GM12864 (cell line): ENCODE results near the gene OR4D1.

Source experiments
- DNase-seq: peaks from one replicate; pipeline ENCODE4 v3.0.0-alpha.2; 2011; ENCODE audit warnings: low read depth
- H3K4me3 ChIP-seq: 2 replicates; pipeline ENCODE4 v1.5.1; 2011; ENCODE audit warnings: mild to moderate bottlenecking, low read depth, low read length, control low read depth
- TF ChIP-seq, protein P1 (sequence below): IDR thresholded peaks from 2 replicates; pipeline ENCODE4 v1.5.1; 2011; ENCODE audit warnings: low read depth, mild to moderate bottlenecking, moderate library complexity, low read length, control low read depth, inconsistent platforms; ENCODE audit errors: missing control alignments

The OR4D1 gene

DNA sequence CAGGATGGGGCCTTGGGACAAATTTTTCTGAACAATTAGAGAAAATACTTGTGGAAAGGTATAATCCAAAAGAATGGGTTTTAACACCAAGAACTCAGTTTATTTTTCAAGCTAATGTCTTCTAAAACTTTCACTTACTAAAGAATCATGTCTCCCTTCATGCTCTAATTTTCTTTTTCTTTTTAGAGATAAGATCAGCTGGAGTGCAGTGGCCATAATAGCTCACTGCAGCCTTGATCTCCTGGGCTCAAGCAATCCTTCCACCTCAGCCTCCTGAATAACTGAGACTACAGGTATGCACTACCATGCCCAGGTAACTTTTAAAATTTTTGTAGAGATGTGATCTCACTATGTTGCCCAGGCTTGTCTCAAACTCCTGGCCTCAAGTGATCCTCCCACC lies 5.5 kb downstream of the OR4D1 start:
- no peak for DNase-seq
- no peak overlapping the region for H3K4me3 ChIP-seq
- TF ChIP-seq, protein P1, sequence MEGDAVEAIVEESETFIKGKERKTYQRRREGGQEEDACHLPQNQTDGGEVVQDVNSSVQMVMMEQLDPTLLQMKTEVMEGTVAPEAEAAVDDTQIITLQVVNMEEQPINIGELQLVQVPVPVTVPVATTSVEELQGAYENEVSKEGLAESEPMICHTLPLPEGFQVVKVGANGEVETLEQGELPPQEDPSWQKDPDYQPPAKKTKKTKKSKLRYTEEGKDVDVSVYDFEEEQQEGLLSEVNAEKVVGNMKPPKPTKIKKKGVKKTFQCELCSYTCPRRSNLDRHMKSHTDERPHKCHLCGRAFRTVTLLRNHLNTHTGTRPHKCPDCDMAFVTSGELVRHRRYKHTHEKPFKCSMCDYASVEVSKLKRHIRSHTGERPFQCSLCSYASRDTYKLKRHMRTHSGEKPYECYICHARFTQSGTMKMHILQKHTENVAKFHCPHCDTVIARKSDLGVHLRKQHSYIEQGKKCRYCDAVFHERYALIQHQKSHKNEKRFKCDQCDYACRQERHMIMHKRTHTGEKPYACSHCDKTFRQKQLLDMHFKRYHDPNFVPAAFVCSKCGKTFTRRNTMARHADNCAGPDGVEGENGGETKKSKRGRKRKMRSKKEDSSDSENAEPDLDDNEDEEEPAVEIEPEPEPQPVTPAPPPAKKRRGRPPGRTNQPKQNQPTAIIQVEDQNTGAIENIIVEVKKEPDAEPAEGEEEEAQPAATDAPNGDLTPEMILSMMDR: no peak

DNA sequence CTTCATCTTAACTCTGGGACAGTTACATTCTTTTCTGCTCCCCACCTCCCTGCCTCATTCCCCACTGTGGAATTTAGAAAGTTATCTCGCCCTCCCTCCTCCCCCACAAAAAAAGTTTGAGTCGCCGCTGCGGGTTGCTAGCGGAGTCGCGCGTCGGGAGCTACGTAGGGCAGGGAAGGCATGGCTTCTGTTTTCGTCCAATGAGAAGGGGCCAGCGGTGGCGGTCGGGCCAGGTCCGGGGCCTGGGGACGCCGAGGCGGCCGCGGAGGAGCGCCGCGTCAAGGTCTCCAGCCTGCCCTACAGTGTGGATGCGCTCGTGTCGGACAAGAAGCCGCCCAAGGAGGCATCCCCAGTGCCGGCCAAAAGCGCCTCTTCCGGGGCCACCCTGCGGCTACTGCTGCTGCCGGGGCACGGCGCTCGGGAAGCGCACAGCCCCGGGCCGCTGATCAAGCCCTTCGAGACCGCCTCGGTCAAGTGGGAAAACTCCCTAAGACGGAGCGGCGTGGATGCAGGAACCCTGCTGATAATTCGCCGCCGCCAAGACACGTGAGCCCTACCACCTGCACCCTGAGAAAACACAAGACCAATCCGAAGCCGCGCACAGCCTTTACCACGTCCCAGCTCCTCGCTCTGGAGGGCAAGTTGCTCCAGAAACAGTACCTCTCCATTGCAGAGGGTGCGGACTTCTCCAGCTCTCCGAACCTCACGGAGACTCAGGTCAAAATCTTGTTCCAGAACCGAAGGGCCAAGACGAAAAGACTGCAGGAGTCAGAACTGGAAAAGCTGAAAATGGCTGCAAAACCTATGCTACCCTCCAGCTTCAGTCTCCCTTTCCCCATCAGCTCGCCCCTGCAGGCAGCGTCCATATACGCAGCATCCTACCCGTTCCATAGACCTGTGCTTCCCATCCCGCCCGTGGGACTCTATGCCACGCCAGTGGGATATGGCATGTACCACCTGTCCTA lies 8.9 kb downstream of the OR4D1 start:
- TF ChIP-seq, protein P1: no peak
- H3K4me3 ChIP-seq: peak overlapping the region; percentile 23
- DNase-seq: no peak

DNA sequence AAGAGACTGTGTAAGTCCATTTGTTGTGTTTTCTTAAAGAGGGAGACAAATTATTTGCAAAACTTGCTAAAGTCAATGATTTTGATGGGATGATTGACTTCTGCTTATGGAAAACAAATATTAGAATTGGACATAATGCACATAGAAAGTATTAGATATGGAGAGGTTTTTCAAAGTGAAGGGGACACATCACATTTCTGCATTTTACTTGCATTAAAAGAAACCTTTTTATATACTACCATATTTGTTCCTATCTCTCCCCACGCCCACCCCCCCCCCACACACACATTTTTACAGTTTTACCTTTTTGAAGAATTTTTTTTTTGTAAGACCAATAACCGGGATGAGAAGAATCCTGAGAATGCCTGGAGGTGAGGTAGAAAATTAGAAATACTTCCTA lies 10.0 kb downstream of the OR4D1 start:
- no peak overlapping the region for H3K4me3 ChIP-seq
- TF ChIP-seq, protein P1: no peak
- no peak for DNase-seq

DNA sequence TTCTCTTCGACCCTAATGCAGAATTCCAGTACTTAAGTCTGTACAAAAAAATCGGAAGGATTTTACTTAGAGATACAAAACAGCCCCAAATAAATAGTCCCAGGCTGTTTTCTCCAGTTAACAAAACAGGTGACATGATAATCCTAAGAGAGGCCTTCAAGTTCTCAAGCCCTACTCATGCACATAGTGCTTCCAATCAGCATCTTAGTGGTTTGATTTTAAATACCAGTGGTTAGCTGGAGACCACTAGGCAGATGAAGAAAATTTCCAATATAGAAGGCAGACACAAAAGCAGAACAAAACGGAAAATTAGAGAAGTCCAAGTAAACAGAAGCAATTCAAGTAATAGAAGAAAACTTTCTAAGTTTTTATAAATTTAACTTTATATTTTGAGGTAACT lies 13.4 kb downstream of the OR4D1 start:
- no peak for DNase-seq
- TF ChIP-seq, protein P1: no peak
- H3K4me3 ChIP-seq: no peak overlapping the region

DNA sequence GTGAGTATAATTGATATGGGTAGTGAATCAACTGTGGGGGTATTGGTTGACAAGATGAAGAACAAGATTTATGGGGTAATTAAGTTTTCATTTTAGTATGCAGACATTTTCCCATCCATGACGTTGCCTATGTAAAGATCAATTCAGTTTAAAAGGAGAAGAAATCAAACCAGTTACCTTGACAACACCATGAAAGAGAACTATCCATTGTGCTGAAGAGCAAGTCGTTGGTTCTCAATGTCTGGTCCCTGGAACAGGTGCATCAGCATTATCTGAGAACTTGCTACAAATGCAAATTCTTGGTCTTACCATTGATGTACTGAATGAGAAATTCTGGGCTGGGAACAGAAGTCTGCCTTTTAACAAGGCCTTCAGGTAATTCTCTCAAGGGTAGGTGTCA lies 17.8 kb downstream of the OR4D1 start:
- TF ChIP-seq, protein P1: no peak
- no peak overlapping the region for H3K4me3 ChIP-seq
- DNase-seq: no peak

DNA sequence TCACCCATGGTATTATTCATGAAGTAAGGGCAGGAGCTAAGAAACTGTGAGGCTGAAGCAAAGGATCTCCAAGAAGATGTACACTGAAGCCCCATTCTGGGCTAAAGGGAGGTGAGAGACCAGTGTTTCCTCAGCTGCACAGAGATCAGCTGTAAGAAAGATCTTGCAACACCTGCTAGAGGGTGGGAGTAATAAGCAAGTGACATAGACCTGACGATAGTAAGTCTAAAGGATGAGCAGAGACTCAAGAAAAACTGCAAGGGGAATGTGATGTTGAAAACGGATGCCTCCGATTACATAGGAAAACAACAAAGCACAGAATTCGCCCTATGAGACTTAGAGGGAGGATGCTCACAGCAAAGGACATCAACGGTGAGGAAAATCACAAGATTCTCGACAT lies 18.5 kb downstream of the OR4D1 start, which contains the start of gene OR4D2:
Gene OR4D2, plus strand, starts transcription at position 301 of the 400 bp plus-strand sequence. CDS start 2,674 bp downstream, outside the sequence.
- DNase-seq: no peak
- no peak within 1 kb of the TSS for H3K4me3 ChIP-seq
- TF ChIP-seq, protein P1: no peak
